ENCODE data around the gene SERPINI2.

SERPINI2 gene

GRCh38 chr3:167473863-167474262 is at the start of gene SERPINI2:
SERPINI2 (minus strand) TSS chr3:167474042; CDS start chr3:167471834, 2,208 bp downstream.
- no peak for TF ChIP-seq CTCF (conservative IDR thresholded peaks at IDR 0.05; ENCODE audit: low read depth, low read length)
- no peak within 1 kb of the TSS for H3K4me3 ChIP-seq (ENCODE audit: low read depth, low read length)
- DNase-seq (ENCODE audit: low read depth) = no peak

GRCh38 chr3:167521006-167521355 is 47.1 kb upstream of the SERPINI2 start:
- TF ChIP-seq CTCF (conservative IDR thresholded peaks at IDR 0.05; ENCODE audit: low read depth, low read length) = no peak
- H3K4me3 ChIP-seq (ENCODE audit: low read depth, low read length) = no peak overlapping the region
- no peak for DNase-seq (ENCODE audit: low read depth)

- DNase-seq (ENCODE audit: low read depth) = no peak
- no peak for TF ChIP-seq CTCF (conservative IDR thresholded peaks at IDR 0.05; ENCODE audit: low read depth, low read length)
- no peak overlapping the region for H3K4me3 ChIP-seq (ENCODE audit: low read depth, low read length)
These were observed 46.6 kb upstream of the SERPINI2 start for GRCh38 chr3:167520266-167521005.

GRCh38 chr3:167507954-167508353 is 34.1 kb upstream of the SERPINI2 start:
- no peak for TF ChIP-seq CTCF (conservative IDR thresholded peaks at IDR 0.05; ENCODE audit: low read depth, low read length)
- DNase-seq (ENCODE audit: low read depth) = no peak
- H3K4me3 ChIP-seq (ENCODE audit: low read depth, low read length) = no peak overlapping the region

GRCh38 chr3:167502401-167502800 is 28.6 kb upstream of the SERPINI2 start:
- no peak for TF ChIP-seq CTCF (conservative IDR thresholded peaks at IDR 0.05; ENCODE audit: low read depth, low read length)
- no peak overlapping the region for H3K4me3 ChIP-seq (ENCODE audit: low read depth, low read length)
- no peak for DNase-seq (ENCODE audit: low read depth)

- no peak for TF ChIP-seq CTCF (conservative IDR thresholded peaks at IDR 0.05; ENCODE audit: low read depth, low read length)
- no peak overlapping the region for H3K4me3 ChIP-seq (ENCODE audit: low read depth, low read length)
- DNase-seq (ENCODE audit: low read depth) = no peak
These were observed 28.1 kb upstream of the SERPINI2 start for GRCh38 chr3:167501941-167502340.

- no peak for DNase-seq (ENCODE audit: low read depth)
- no peak for TF ChIP-seq CTCF (conservative IDR thresholded peaks at IDR 0.05; ENCODE audit: low read depth, low read length)
- no peak overlapping the region for H3K4me3 ChIP-seq (ENCODE audit: low read depth, low read length)
These were observed 24.1 kb upstream of the SERPINI2 start for GRCh38 chr3:167497903-167498302.
